Mucosa of rectum (tissue), 2 donors: ENCODE results near the gene ENTPD8.

ENCODE experiments used
- H3K27ac ChIP-seq, 2 donors: one replicate each; pipeline ENCODE4 v1.7.0; 2013; ENCODE audit warnings: inconsistent platforms in 2 of 2, low read depth in 2 of 2, low read length in 2 of 2
- H3K27me3 ChIP-seq, 2 donors: one replicate each; pipeline ENCODE4 v1.7.0; 2013; ENCODE audit warnings: low read length in 2 of 2; ENCODE audit not compliant: control insufficient read depth in 2 of 2, insufficient read depth in 2 of 2
- H3K36me3 ChIP-seq, 2 donors: one replicate each; pipeline ENCODE4 v1.7.0; 2013; ENCODE audit warnings: low read length in 2 of 2; ENCODE audit not compliant: control insufficient read depth in 2 of 2, insufficient read depth in 2 of 2
- H3K4me1 ChIP-seq, 2 donors: one replicate each; pipeline ENCODE4 v1.7.0; 2013; ENCODE audit warnings: low read length in 2 of 2, mild to moderate bottlenecking in 1 of 2; ENCODE audit not compliant: control insufficient read depth in 2 of 2, insufficient read depth in 2 of 2
- H3K4me3 ChIP-seq, 2 donors: one replicate each; pipeline ENCODE4 v1.7.0; 2013; ENCODE audit warnings: low read length in 2 of 2
- H3K9ac ChIP-seq, 2 donors: one replicate each; pipeline ENCODE4 v1.7.0; 2013; ENCODE audit warnings: low read length in 2 of 2, low read depth in 1 of 2, mild to moderate bottlenecking in 1 of 2
- H3K9me3 ChIP-seq, 2 donors: one replicate each; pipeline ENCODE4 v1.7.0; 2013; ENCODE audit warnings: low read length in 2 of 2; ENCODE audit not compliant: control insufficient read depth in 2 of 2
- donor health status: healthy.
- donor health status: Normal muscosa, but diverticular disease.

The ENTPD8 gene, protein sequence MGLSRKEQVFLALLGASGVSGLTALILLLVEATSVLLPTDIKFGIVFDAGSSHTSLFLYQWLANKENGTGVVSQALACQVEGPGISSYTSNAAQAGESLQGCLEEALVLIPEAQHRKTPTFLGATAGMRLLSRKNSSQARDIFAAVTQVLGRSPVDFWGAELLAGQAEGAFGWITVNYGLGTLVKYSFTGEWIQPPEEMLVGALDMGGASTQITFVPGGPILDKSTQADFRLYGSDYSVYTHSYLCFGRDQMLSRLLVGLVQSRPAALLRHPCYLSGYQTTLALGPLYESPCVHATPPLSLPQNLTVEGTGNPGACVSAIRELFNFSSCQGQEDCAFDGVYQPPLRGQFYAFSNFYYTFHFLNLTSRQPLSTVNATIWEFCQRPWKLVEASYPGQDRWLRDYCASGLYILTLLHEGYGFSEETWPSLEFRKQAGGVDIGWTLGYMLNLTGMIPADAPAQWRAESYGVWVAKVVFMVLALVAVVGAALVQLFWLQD

DNA sequence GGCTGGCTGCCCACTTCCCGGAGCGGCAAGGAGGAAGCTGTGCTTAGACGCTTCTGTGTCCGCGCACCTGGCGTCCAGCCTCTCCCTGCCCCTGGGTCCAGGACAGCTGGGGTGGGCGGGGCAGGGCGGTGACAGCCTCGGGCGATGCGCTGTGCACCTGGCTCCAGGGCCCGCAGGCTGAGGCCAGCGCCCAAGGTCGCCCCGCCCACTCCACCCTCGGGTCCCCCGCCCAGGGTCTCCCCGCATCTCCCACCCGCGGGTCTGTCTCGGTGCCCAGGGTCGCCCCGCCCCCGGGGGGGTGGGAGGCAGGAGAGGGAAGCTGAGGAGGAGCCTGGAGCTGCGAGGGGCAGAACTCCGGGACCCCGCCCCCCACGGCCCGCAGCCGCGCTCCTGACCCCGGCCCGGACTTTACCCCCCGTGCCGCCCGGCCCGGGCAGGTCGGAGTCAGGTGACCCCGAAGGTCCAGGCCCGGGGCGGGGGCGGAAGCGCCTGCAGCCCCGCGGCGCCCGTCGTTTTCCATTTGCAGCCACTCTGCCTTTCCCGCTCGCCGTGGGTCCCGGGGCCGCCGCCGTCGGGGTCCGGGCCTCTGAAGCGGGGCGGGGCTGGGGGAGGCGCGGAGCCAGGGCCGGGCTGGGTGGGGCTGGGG lies at the start of gene ENTPD8:
Gene ENTPD8, minus strand, starts transcription at position 69 of the 646 bp plus-strand sequence. CDS start 3,072 bp downstream, outside the sequence.
- Histone ChIP-seq H3K4me3 (peak within 1 kb of the TSS in 1 of 2 donors; percentile 57), H3K36me3 (no peaks in the 10 kb centered on the region), H3K9me3 (no peaks in the 10 kb centered on the region), H3K9ac (no peak within 1 kb of the TSS), H3K4me1 (peaks cover 22 to 34% of the 10 kb centered on the region in 2 donors), H3K27me3 (peaks cover 0 to 2% of the 10 kb centered on the region in 2 donors), H3K27ac (peak within 1 kb of the TSS; percentile 43 to 71)

DNA sequence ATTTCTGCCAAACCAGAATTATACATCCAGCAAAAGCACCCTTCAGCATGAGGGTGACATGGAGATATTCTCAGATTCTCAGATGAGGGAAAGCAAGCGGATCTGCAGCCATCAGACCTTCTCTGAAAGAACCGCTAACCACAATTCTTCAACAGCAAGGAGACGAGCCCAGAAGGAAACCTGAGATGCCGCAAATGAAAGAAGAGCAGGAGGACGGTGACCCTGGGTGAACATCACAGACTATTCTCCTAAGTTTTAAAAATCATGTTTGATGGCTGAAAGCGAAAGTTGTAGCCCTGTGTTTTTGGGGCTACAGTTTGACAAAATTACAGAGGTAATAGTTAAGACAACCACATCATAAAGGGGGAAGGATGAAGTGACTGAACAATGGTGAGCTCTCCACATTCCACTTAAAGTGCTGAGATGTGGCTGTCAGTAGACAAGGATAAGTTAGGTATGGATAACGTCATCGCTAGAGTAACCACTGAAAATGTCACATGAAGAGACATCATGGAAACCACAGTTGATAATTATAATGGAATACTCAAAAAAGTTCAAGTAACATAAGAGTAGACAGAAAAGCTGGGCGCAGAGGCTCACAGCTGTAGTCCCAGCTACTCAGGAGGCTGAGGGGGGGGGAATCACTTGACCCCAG lies 49.5 kb upstream of the ENTPD8 start:
- Histone ChIP-seq H3K4me1 (peaks cover 8 to 17% of the 10 kb centered on the region in 2 donors), H3K36me3 (no peaks in the 10 kb centered on the region), H3K9ac (no peak overlapping the region), H3K9me3 (no peaks in the 10 kb centered on the region), H3K4me3 (no peak overlapping the region), H3K27ac (no peak overlapping the region), H3K27me3 (no peaks in the 10 kb centered on the region)

DNA sequence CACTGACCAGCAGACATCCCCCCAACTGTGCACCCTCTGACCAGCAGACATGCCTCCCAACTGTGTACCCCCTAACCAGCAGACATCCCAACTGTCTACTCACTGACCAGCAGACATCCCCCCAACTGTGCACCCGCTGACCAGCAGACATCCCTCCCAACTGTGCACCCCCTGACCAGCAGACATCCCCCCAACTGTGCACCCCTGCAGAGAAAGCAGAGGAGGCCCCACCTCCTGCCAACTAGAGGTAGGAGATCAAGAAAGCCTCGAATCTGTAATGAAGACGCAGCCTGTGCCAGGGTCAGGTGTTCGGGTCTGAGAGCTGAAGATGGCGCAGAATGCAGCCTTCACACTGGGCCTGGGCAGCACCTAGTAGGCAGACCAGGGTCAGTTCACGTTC lies 47.7 kb upstream of the ENTPD8 start:
- H3K36me3 ChIP-seq = no peaks in the 10 kb centered on the region
- no peaks in the 10 kb centered on the region for H3K9me3 ChIP-seq
- peaks cover 4 to 15% of the 10 kb centered on the region in 2 donors for H3K4me1 ChIP-seq
- H3K27ac ChIP-seq = no peak overlapping the region
- H3K4me3 ChIP-seq = no peak overlapping the region
- no peaks in the 10 kb centered on the region for H3K27me3 ChIP-seq
- H3K9ac ChIP-seq = no peak overlapping the region

DNA sequence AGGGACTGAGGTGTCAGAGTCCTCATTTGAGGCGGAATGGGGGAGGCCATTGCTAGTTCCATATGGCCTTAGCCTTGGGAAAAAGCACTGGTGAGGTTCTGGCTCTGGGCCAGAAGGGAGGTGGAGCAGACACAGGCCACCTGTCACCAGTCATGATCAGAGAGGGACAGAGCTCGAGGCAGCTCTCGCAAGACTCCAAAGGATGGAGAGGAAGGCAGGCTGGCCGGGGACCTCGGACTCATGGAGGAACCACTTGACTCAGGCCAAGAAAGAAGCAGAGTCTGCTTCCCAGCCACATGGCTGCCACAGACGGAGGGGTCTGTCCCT lies 47.1 kb upstream of the ENTPD8 start:
- Histone ChIP-seq H3K9me3 (no peaks in the 10 kb centered on the region), H3K27me3 (no peaks in the 10 kb centered on the region), H3K27ac (no peak overlapping the region), H3K4me1 (peaks cover 0 to 9% of the 10 kb centered on the region in 2 donors), H3K36me3 (no peaks in the 10 kb centered on the region), H3K4me3 (no peak overlapping the region), H3K9ac (no peak overlapping the region)

GRCh38 chr9:137487454-137488326 lies 46.5 kb upstream of the ENTPD8 start:
- Histone ChIP-seq H3K9ac (no peak overlapping the region), H3K4me1 (peaks cover 0 to 5% of the 10 kb centered on the region in 2 donors), H3K27me3 (no peaks in the 10 kb centered on the region), H3K27ac (no peak overlapping the region), H3K4me3 (no peak overlapping the region), H3K9me3 (no peaks in the 10 kb centered on the region), H3K36me3 (no peaks in the 10 kb centered on the region)

DNA sequence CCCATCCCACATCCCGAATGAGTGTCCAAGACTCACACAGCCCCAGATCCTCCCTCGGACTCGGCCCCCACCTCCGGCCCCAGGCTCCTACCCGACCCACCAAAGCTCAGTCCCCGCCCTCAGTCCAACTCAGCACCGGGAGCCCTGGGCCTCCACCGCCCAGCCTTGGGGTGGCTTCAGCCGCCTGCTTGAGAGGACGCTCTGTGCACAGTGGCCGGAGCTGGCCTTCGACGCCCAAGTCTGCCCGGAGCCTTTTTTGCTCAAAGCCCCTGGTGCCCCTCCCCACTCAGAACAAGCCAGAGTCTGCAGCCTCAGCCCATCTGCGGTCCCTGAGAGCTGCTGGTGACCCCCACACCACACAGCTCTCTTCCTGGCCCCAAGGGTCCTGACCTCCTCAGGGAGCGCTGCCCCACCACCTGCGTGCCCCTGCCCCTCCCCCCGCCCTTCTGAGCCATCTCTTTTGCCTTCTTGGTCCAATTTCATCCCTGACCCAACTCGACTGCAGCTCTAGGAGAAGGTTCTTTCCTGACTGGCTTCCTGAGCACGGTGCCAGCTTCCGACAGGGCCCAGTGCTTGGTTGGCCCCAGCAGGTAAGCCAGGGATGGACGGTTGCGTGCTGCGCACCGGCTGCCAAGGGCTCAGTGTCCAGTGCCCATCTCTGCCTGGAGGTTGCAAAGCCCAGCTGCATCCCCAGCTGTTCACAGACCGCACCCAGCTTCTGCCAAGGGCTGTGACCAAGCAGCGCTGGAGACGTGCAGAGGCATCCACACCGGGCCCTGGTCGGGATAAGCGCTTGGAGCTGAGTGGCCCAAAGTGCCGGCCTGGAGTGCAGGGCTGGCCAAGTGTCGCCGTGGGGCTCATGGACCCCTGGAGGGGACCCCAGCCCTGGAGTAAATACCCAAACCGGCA lies 45.6 kb upstream of the ENTPD8 start:
- H3K4me3 ChIP-seq = no peak overlapping the region
- H3K9ac ChIP-seq = no peak overlapping the region
- no peaks in the 10 kb centered on the region for H3K36me3 ChIP-seq
- no peaks in the 10 kb centered on the region for H3K9me3 ChIP-seq
- H3K4me1 ChIP-seq = peaks cover 0 to 5% of the 10 kb centered on the region in 2 donors
- H3K27ac ChIP-seq = no peak overlapping the region
- H3K27me3 ChIP-seq = no peaks in the 10 kb centered on the region

DNA sequence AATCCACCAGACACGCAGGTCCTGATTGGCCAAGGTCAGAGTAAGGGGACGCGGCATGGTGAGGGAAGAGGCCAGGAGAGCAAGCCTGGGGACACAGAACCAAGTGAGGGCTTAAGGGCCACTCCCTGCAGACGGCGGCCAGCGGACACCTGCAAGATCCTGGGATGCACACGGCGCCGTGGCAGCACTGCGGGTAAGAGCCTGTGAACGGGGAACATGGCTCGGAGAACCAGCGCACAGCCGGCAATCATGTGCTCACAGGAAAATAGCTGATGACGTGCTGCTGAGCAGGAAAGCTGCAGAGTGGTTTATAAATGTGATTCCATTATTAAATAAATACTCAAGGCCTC lies 45.0 kb upstream of the ENTPD8 start:
- no peak overlapping the region for H3K27ac ChIP-seq
- H3K27me3 ChIP-seq = no peaks in the 10 kb centered on the region
- no peaks in the 10 kb centered on the region for H3K9me3 ChIP-seq
- no peaks in the 10 kb centered on the region for H3K36me3 ChIP-seq
- H3K4me3 ChIP-seq = no peak overlapping the region
- no peak overlapping the region for H3K9ac ChIP-seq
- H3K4me1 ChIP-seq = peaks cover 0 to 5% of the 10 kb centered on the region in 2 donors

- Histone ChIP-seq H3K9me3 (no peaks in the 10 kb centered on the region), H3K36me3 (no peaks in the 10 kb centered on the region), H3K4me1 (peaks cover 0 to 5% of the 10 kb centered on the region in 2 donors), H3K9ac (no peak overlapping the region), H3K27me3 (no peaks in the 10 kb centered on the region), H3K27ac (no peak overlapping the region), H3K4me3 (no peak overlapping the region)
Measured at GRCh38 chr9:137485343-137486140, 44.4 kb upstream of the ENTPD8 start.
